Measurements from ENCODE around the gene APBA2.

The APBA2 gene

GRCh38 chr15:28991236-28992171 lies 105.7 kb downstream of the APBA2 start:
- H3K9me3 ChIP-seq (ENCODE audit: control insufficient read depth in 1 of 2, low read length in 2 of 2) = no peaks in the 10 kb centered on the region
- no peaks in the 10 kb centered on the region for H3K4me1 ChIP-seq (ENCODE audit: control insufficient read depth in 1 of 2, insufficient read depth in 2 of 2, low read length in 2 of 2)
- no peaks in the 10 kb centered on the region for H3K27me3 ChIP-seq (ENCODE audit: low read depth, low read length)
- H3K4me3 ChIP-seq (ENCODE audit: low read depth in 1 of 2, low read length in 2 of 2) = no peak overlapping the region
- H3K27ac ChIP-seq (ENCODE audit: low read length) = no peak overlapping the region
- no peaks in the 10 kb centered on the region for H3K36me3 ChIP-seq (ENCODE audit: control insufficient read depth in 1 of 2, insufficient read depth in 2 of 2, low read length in 2 of 2)

- no peaks in the 10 kb centered on the region for H3K9me3 ChIP-seq (ENCODE audit: control insufficient read depth in 1 of 2, low read length in 2 of 2)
- H3K27ac ChIP-seq (ENCODE audit: low read length) = no peak overlapping the region
- no peaks in the 10 kb centered on the region for H3K27me3 ChIP-seq (ENCODE audit: low read depth, low read length)
- no peak overlapping the region for H3K4me3 ChIP-seq (ENCODE audit: low read depth in 1 of 2, low read length in 2 of 2)
- no peaks in the 10 kb centered on the region for H3K4me1 ChIP-seq (ENCODE audit: control insufficient read depth in 1 of 2, insufficient read depth in 2 of 2, low read length in 2 of 2)
- no peaks in the 10 kb centered on the region for H3K36me3 ChIP-seq (ENCODE audit: control insufficient read depth in 1 of 2, insufficient read depth in 2 of 2, low read length in 2 of 2)
These were observed 106.6 kb downstream of the APBA2 start for GRCh38 chr15:28992336-28992864.

GRCh38 chr15:28993051-28993719 lies 107.4 kb downstream of the APBA2 start:
- Histone ChIP-seq H3K4me3 (ENCODE audit: low read depth in 1 of 2, low read length in 2 of 2) (no peak overlapping the region), H3K9me3 (ENCODE audit: control insufficient read depth in 1 of 2, low read length in 2 of 2) (no peaks in the 10 kb centered on the region), H3K27me3 (ENCODE audit: low read depth, low read length) (no peaks in the 10 kb centered on the region), H3K27ac (ENCODE audit: low read length) (no peak overlapping the region), H3K36me3 (ENCODE audit: control insufficient read depth in 1 of 2, insufficient read depth in 2 of 2, low read length in 2 of 2) (no peaks in the 10 kb centered on the region), H3K4me1 (ENCODE audit: control insufficient read depth in 1 of 2, insufficient read depth in 2 of 2, low read length in 2 of 2) (no peaks in the 10 kb centered on the region)

- Histone ChIP-seq H3K27me3 (ENCODE audit: low read depth, low read length) (no peaks in the 10 kb centered on the region), H3K36me3 (ENCODE audit: control insufficient read depth in 1 of 2, insufficient read depth in 2 of 2, low read length in 2 of 2) (no peaks in the 10 kb centered on the region), H3K4me3 (ENCODE audit: low read depth in 1 of 2, low read length in 2 of 2) (no peak overlapping the region), H3K27ac (ENCODE audit: low read length) (no peak overlapping the region), H3K4me1 (ENCODE audit: control insufficient read depth in 1 of 2, insufficient read depth in 2 of 2, low read length in 2 of 2) (no peaks in the 10 kb centered on the region), H3K9me3 (ENCODE audit: control insufficient read depth in 1 of 2, low read length in 2 of 2) (no peaks in the 10 kb centered on the region)
These were observed 107.9 kb downstream of the APBA2 start for GRCh38 chr15:28993720-28994053.

GRCh38 chr15:28994142-28994830 lies 108.5 kb downstream of the APBA2 start:
- Histone ChIP-seq H3K9me3 (ENCODE audit: control insufficient read depth in 1 of 2, low read length in 2 of 2) (no peaks in the 10 kb centered on the region), H3K36me3 (ENCODE audit: control insufficient read depth in 1 of 2, insufficient read depth in 2 of 2, low read length in 2 of 2) (no peaks in the 10 kb centered on the region), H3K4me1 (ENCODE audit: control insufficient read depth in 1 of 2, insufficient read depth in 2 of 2, low read length in 2 of 2) (no peaks in the 10 kb centered on the region), H3K4me3 (ENCODE audit: low read depth in 1 of 2, low read length in 2 of 2) (no peak overlapping the region), H3K27me3 (ENCODE audit: low read depth, low read length) (no peaks in the 10 kb centered on the region), H3K27ac (ENCODE audit: low read length) (no peak overlapping the region)

GRCh38 chr15:28994831-28995596 lies 109.2 kb downstream of the APBA2 start:
- Histone ChIP-seq H3K9me3 (ENCODE audit: control insufficient read depth in 1 of 2, low read length in 2 of 2) (no peaks in the 10 kb centered on the region), H3K36me3 (ENCODE audit: control insufficient read depth in 1 of 2, insufficient read depth in 2 of 2, low read length in 2 of 2) (no peaks in the 10 kb centered on the region), H3K4me3 (ENCODE audit: low read depth in 1 of 2, low read length in 2 of 2) (no peak overlapping the region), H3K27ac (ENCODE audit: low read length) (no peak overlapping the region), H3K4me1 (ENCODE audit: control insufficient read depth in 1 of 2, insufficient read depth in 2 of 2, low read length in 2 of 2) (no peaks in the 10 kb centered on the region), H3K27me3 (ENCODE audit: low read depth, low read length) (no peaks in the 10 kb centered on the region)

GRCh38 chr15:28995705-28996104 lies 109.9 kb downstream of the APBA2 start:
- Histone ChIP-seq H3K9me3 (ENCODE audit: control insufficient read depth in 1 of 2, low read length in 2 of 2) (no peaks in the 10 kb centered on the region), H3K27me3 (ENCODE audit: low read depth, low read length) (no peaks in the 10 kb centered on the region), H3K4me1 (ENCODE audit: control insufficient read depth in 1 of 2, insufficient read depth in 2 of 2, low read length in 2 of 2) (no peaks in the 10 kb centered on the region), H3K4me3 (ENCODE audit: low read depth in 1 of 2, low read length in 2 of 2) (no peak overlapping the region), H3K27ac (ENCODE audit: low read length) (no peak overlapping the region), H3K36me3 (ENCODE audit: control insufficient read depth in 1 of 2, insufficient read depth in 2 of 2, low read length in 2 of 2) (no peaks in the 10 kb centered on the region)

- no peak overlapping the region for H3K27ac ChIP-seq (ENCODE audit: low read length)
- no peaks in the 10 kb centered on the region for H3K4me1 ChIP-seq (ENCODE audit: control insufficient read depth in 1 of 2, insufficient read depth in 2 of 2, low read length in 2 of 2)
- no peaks in the 10 kb centered on the region for H3K27me3 ChIP-seq (ENCODE audit: low read depth, low read length)
- H3K9me3 ChIP-seq (ENCODE audit: control insufficient read depth in 1 of 2, low read length in 2 of 2) = no peaks in the 10 kb centered on the region
- no peaks in the 10 kb centered on the region for H3K36me3 ChIP-seq (ENCODE audit: control insufficient read depth in 1 of 2, insufficient read depth in 2 of 2, low read length in 2 of 2)
- H3K4me3 ChIP-seq (ENCODE audit: low read depth in 1 of 2, low read length in 2 of 2) = no peak overlapping the region
These were observed 110.5 kb downstream of the APBA2 start for GRCh38 chr15:28996289-28996688.

- no peaks in the 10 kb centered on the region for H3K9me3 ChIP-seq (ENCODE audit: control insufficient read depth in 1 of 2, low read length in 2 of 2)
- H3K4me1 ChIP-seq (ENCODE audit: control insufficient read depth in 1 of 2, insufficient read depth in 2 of 2, low read length in 2 of 2) = no peaks in the 10 kb centered on the region
- no peaks in the 10 kb centered on the region for H3K36me3 ChIP-seq (ENCODE audit: control insufficient read depth in 1 of 2, insufficient read depth in 2 of 2, low read length in 2 of 2)
- H3K27ac ChIP-seq (ENCODE audit: low read length) = no peak overlapping the region
- H3K4me3 ChIP-seq (ENCODE audit: low read depth in 1 of 2, low read length in 2 of 2) = no peak overlapping the region
- H3K27me3 ChIP-seq (ENCODE audit: low read depth, low read length) = no peaks in the 10 kb centered on the region
These were observed 111.2 kb downstream of the APBA2 start for GRCh38 chr15:28996953-28997352.

GRCh38 chr15:28997791-28998190 lies 112.0 kb downstream of the APBA2 start:
- Histone ChIP-seq H3K36me3 (ENCODE audit: control insufficient read depth in 1 of 2, insufficient read depth in 2 of 2, low read length in 2 of 2) (no peaks in the 10 kb centered on the region), H3K27ac (ENCODE audit: low read length) (no peak overlapping the region), H3K27me3 (ENCODE audit: low read depth, low read length) (no peaks in the 10 kb centered on the region), H3K9me3 (ENCODE audit: control insufficient read depth in 1 of 2, low read length in 2 of 2) (no peaks in the 10 kb centered on the region), H3K4me3 (ENCODE audit: low read depth in 1 of 2, low read length in 2 of 2) (no peak overlapping the region), H3K4me1 (ENCODE audit: control insufficient read depth in 1 of 2, insufficient read depth in 2 of 2, low read length in 2 of 2) (no peaks in the 10 kb centered on the region)

- H3K4me1 ChIP-seq (ENCODE audit: control insufficient read depth in 1 of 2, insufficient read depth in 2 of 2, low read length in 2 of 2) = no peaks in the 10 kb centered on the region
These were observed 112.7 kb downstream of the APBA2 start for GRCh38 chr15:28998511-28998910.

More at GRCh38 chr15:28998511-28998910, 112.7 kb downstream of the APBA2 start:
- H3K36me3 ChIP-seq (ENCODE audit: control insufficient read depth in 1 of 2, insufficient read depth in 2 of 2, low read length in 2 of 2) = no peaks in the 10 kb centered on the region
- H3K9me3 ChIP-seq (ENCODE audit: control insufficient read depth in 1 of 2, low read length in 2 of 2) = no peaks in the 10 kb centered on the region
- no peak overlapping the region for H3K27ac ChIP-seq (ENCODE audit: low read length)
- no peaks in the 10 kb centered on the region for H3K27me3 ChIP-seq (ENCODE audit: low read depth, low read length)
- H3K4me3 ChIP-seq (ENCODE audit: low read depth in 1 of 2, low read length in 2 of 2) = no peak overlapping the region
